GM18909 (cell line): ENCODE data around the gene SRGAP2B.
"Not testable (repeated sequence)": the region's sequence is repeated elsewhere in the genome, so short reads cannot be mapped to it uniquely, and the experiment has no call there.

Experiments
- ATAC-seq: cut with Tn5 transposase; IDR thresholded peaks from one replicate; pipeline ENCODE4 v1.9.1; 2021; ENCODE audit warnings: mild to moderate bottlenecking; ENCODE audit not compliant: unreplicated experiment, poor library complexity

The SRGAP2B gene

GRCh38 chr1:145000743-145001326, 94.3 kb downstream of the SRGAP2B start:
- not testable (repeated sequence) for ATAC-seq

- not testable (repeated sequence) for ATAC-seq
Measured at GRCh38 chr1:145000074-145000742, 94.9 kb downstream of the SRGAP2B start.

GRCh38 chr1:144998981-144999273, 96.2 kb downstream of the SRGAP2B start:
- not testable (repeated sequence) for ATAC-seq

GRCh38 chr1:144998134-144998980, 96.8 kb downstream of the SRGAP2B start:
- ATAC-seq = not testable (repeated sequence)

- ATAC-seq = not testable (repeated sequence)
Measured at GRCh38 chr1:144995833-144996410, 99.2 kb downstream of the SRGAP2B start.

GRCh38 chr1:144992915-144993314, 102.2 kb downstream of the SRGAP2B start:
- ATAC-seq = not testable (repeated sequence)

- ATAC-seq = not testable (repeated sequence)
Measured at GRCh38 chr1:144990611-144991010, 104.5 kb downstream of the SRGAP2B start.

- not testable (repeated sequence) for ATAC-seq
Measured at GRCh38 chr1:144987131-144987530, 108.0 kb downstream of the SRGAP2B start.

- not testable (repeated sequence) for ATAC-seq
Measured at GRCh38 chr1:144986171-144986860, 108.8 kb downstream of the SRGAP2B start.

GRCh38 chr1:144985550-144986170, 109.5 kb downstream of the SRGAP2B start:
- ATAC-seq = not testable (repeated sequence)

- ATAC-seq = not testable (repeated sequence)
Measured at GRCh38 chr1:144982802-144983525, 112.2 kb downstream of the SRGAP2B start.

- not testable (repeated sequence) for ATAC-seq
Measured at GRCh38 chr1:144981157-144981556, 114.0 kb downstream of the SRGAP2B start.

- not testable (repeated sequence) for ATAC-seq
Measured at GRCh38 chr1:144979960-144980595, 115.0 kb downstream of the SRGAP2B start.

GRCh38 chr1:144977856-144978255, 117.3 kb downstream of the SRGAP2B start:
- not testable (repeated sequence) for ATAC-seq

- not testable (repeated sequence) for ATAC-seq
Measured at GRCh38 chr1:144971936-144972335, 123.2 kb downstream of the SRGAP2B start.

GRCh38 chr1:144966488-144966887, 128.6 kb downstream of the SRGAP2B start:
- ATAC-seq = not testable (repeated sequence)

- ATAC-seq = not testable (repeated sequence)
Measured at GRCh38 chr1:144964765-144965164, 130.4 kb downstream of the SRGAP2B start.

GRCh38 chr1:144964186-144964585, 130.9 kb downstream of the SRGAP2B start:
- ATAC-seq = not testable (repeated sequence)

- ATAC-seq = not testable (repeated sequence)
Measured at GRCh38 chr1:144963571-144963970, 131.6 kb downstream of the SRGAP2B start.
